Stimulated activated CD4-positive, alpha-beta T cell treated with anti-CD3 and anti-CD28 coated beads, Interleukin-15, amount 100 ng/mL, for 24 hours (primary cell): ENCODE measurements around the gene IMP3.
"Not testable (repeated sequence)": the region's sequence is repeated elsewhere in the genome, so short reads cannot be mapped to it uniquely, and the experiment has no call there.

ENCODE experiments used
- DNase-seq: peaks from one replicate; pipeline ENCODE4 v3.0.0-alpha.2; 2020

IMP3 gene

GRCh38 chr15:75649848-75650247, 9.8 kb upstream of the IMP3 start:
- DNase-seq = no peak

- no peak for DNase-seq
Measured at GRCh38 chr15:75649045-75649761, 9.2 kb upstream of the IMP3 start.

GRCh38 chr15:75648156-75649000, 8.4 kb upstream of the IMP3 start:
- DNase-seq = peak; percentile 29

GRCh38 chr15:75647370-75648155, 7.5 kb upstream of the IMP3 start, which contains the start of gene SNX33:
SNX33 (plus strand) TSS chr15:75647912; CDS start chr15:75649103, 1,191 bp downstream.
- DNase-seq = peak; percentile 80

- DNase-seq = peak; percentile 34
Measured at GRCh38 chr15:75646944-75647364, 6.9 kb upstream of the IMP3 start.

- DNase-seq = no peak
Measured at GRCh38 chr15:75646112-75646943, 6.3 kb upstream of the IMP3 start.

- DNase-seq = no peak
Measured at GRCh38 chr15:75644376-75644775, 4.4 kb upstream of the IMP3 start.

- DNase-seq = no peak
Measured at GRCh38 chr15:75641603-75642002, 1.6 kb upstream of the IMP3 start.

- no peak for DNase-seq
Measured at GRCh38 chr15:75641179-75641503, 1.1 kb upstream of the IMP3 start.

GRCh38 chr15:75640483-75641178, 607 bp upstream of the IMP3 start:
- DNase-seq = peak; percentile 65

GRCh38 chr15:75639191-75639708, 774 bp downstream of the IMP3 start:
- DNase-seq = peak; percentile 27

GRCh38 chr15:75637245-75638009, 2.6 kb downstream of the IMP3 start:
- no peak for DNase-seq

GRCh38 chr15:75636026-75636425, 4.0 kb downstream of the IMP3 start:
- no peak for DNase-seq

- DNase-seq = not testable (repeated sequence)
Measured at GRCh38 chr15:75633922-75634321, 6.1 kb downstream of the IMP3 start.

- DNase-seq = no peak
Measured at GRCh38 chr15:75631935-75632334, 8.1 kb downstream of the IMP3 start.

GRCh38 chr15:75625542-75626347, 14.3 kb downstream of the IMP3 start, which contains the start of gene SNUPN:
SNUPN (minus strand) TSS chr15:75625725; CDS start chr15:75621051, 4,674 bp downstream.
- peak; percentile 97 for DNase-seq

GRCh38 chr15:75622505-75622904, 17.5 kb downstream of the IMP3 start:
- no peak for DNase-seq

GRCh38 chr15:75620841-75621391, 19.1 kb downstream of the IMP3 start:
- DNase-seq = peak; percentile 49

- no peak for DNase-seq
Measured at GRCh38 chr15:75620058-75620820, 19.8 kb downstream of the IMP3 start.
